Left hindlimb (tissue), 1 donor: Measurements from ENCODE around the gene NFIA.
A peak's percentile ranks its signal among the peaks of the same experiment; 100 is the strongest.

Experiments
- DNase-seq: peaks from one replicate; pipeline ENCODE4 v3.0.0-alpha.2; 2018

Gene NFIA

GRCh38 chr1:61160526-61160925, 78.2 kb downstream of the NFIA start:
- DNase-seq, result no peak

DNA sequence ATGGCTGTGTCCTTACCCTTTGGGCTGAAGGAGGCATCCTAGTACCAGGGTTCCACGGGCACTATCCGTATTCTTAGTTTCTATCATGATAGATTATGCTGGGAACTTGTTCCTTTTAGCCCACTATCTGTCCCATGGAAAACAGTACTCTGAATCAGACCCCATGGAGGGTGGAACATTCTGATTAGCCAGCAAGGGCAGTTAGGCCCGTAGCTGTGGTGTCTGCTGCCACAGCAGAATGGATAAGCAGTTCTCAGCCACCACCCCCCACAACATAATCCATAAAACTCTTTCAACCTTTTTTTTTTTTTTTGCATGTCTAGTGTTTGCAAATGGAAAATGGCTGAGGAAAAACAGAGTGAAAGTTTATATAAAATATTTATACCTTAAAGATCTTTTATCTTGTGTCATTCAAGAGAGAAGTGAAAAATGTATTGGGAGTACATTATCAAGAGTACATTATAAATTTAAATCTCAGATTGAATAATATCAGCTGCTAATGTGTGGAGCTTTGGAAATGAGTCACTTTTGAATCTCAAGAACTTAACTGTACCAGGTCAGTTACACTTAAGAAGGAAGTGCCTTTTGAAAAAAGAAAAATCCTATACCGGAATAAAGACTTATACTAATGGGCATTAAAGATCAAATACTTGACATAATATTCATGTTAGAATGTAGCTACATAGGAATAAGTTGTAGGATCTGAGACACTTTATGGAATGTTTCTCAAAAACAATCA, 80.3 kb downstream of the NFIA start:
- no peak for DNase-seq

- no peak for DNase-seq
Measured at GRCh38 chr1:61163355-61163754, 81.0 kb downstream of the NFIA start.

- no peak for DNase-seq
Measured at GRCh38 chr1:61165402-61165801, 83.0 kb downstream of the NFIA start.

GRCh38 chr1:61167309-61167708, 84.9 kb downstream of the NFIA start:
- DNase-seq, result no peak

- DNase-seq, result no peak
Measured at GRCh38 chr1:61169045-61169444, 86.7 kb downstream of the NFIA start.

GRCh38 chr1:61169634-61170033, 87.3 kb downstream of the NFIA start:
- no peak for DNase-seq

GRCh38 chr1:61170328-61171238, 88.2 kb downstream of the NFIA start:
- DNase-seq, result no peak

DNA sequence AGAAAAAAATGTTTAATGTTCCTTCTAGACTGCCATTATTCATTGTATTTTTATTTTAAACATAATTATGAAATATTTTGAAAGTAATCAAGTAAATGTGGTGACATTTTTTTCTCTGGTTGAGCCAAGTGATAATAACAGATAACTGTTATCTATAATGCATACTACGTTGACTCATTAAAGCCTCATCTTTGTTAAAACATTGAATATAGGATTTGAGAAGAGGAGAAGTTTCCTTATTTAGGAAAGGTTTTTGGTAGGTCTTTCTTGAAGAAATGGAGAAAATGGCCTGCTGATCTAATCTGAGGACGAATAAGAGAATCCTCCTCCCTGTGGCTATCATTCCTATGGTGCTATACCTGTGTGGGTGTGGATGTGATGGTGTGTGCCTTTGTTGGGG, 89.0 kb downstream of the NFIA start:
- no peak for DNase-seq

DNA sequence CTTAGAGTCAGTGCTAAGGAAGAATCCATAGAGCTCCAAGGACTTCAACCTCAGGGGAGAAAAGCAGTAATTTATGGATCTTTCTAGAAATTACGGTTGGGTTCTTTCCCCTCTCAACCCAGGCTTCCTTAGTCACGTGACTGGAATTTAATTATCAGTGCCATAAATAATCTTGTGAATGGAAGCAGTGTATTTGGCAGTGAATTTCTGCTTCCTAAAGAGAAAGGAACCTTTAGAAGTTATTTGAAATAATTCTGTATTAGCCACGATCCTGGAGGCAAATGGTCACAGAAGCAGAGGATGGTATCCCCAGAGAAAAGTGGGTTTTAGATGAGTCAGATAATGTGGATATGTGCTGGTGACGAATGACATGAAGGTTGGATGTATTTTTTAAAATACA, 89.6 kb downstream of the NFIA start:
- DNase-seq, result no peak

GRCh38 chr1:61173118-61173517, 90.8 kb downstream of the NFIA start:
- DNase-seq, result no peak

DNA sequence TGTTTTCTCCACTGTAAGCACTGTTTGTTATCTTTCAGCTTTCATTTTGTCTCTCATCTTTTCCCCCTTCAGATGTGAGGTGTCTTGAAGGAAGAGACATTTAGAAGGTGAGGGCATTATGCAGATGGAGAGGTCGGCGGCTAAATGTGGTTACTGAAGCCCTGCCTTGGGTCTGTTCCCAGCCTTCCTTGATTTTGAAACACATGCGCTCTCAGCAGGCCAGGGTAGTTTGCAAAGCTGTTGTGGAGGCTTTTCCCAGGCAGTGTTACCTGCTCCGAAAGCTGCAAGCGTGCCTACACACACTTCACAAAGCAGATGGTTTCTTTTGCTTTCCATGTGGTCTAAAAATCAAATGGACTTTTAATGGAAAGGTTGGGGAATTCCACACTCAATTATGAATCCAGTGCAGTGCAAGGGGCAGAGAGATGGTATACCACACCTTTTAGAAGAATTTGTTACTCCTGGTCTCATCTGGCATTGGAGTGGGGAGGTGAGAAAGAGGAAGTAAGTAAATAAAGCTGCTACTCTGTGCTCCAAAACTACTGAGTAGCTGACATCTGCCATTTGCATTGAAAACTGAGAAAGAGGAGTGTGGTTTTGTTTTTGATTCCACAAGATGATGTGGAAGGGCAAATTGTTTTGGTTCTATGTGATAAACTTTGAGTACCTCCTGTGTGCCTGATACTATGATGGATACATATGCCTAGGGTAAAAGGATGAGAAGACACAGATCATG, 91.9 kb downstream of the NFIA start:
- no peak for DNase-seq

DNA sequence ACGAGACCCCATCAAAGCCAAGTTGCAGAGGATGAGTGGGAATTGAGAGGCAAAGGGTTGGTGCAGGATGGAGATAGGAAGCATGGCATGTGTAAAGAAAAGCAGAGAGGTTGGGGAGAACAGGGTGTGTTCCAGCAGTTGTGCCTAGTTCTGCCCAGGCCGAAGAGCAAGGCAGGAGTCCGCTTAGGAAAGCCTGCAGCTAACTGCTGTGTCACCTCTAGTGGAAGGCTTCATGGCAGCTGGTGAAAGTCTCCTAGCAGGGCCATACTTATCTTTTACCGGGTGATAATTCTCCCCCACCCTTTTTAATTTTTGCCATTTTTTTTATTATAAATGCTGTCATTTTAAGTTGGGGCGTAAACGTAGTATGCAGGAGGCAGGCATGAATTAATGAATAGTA, 93.6 kb downstream of the NFIA start:
- no peak for DNase-seq

DNA sequence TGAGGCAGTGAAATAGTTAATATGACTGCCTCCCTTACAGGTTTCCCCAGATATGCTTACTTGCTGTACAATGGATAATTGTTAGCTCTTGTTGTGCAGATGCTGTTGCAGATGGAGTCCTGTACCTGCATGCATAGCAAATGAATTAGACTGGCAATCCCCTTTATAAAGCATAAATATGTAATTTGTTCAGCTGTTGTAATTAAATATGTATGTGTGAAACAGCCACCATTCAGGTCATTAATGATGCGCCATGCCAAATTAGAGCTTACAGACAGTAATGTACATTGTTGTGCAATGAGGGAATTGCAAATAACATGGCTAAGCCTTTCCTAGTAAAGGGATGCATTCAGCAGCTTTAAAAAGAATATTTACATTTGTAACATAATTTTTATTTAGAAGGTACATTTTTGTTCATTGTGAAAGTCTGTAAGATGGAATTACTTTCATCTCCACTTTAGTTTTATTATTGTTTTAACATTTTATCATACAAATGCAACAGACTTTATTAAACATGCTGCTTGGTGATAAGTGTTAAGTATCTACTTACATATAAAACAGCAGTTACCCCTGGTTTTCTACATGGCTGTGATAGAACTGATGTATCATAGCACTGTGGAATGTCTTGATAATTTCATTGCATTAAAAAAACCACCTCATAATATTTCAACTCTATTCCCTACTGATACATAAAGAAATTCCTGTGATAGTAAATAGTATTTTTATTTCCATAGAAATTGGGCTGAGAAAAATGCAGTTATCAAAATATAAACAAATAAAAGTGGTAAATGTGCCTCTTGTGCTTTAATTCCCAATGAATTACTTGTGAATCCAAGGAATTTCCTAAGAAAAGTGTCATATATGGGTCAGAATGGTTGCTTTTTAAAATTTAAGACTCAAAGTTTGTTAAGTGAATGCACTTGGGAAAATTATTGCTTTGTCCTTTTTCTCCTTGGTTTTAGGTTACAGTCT, 99.0 kb downstream of the NFIA start:
- DNase-seq, result no peak

- DNase-seq, result peak; percentile 42
Measured at GRCh38 chr1:61182049-61182448, 99.7 kb downstream of the NFIA start.

- DNase-seq, result no peak
Measured at GRCh38 chr1:61182480-61182879, 100.1 kb downstream of the NFIA start.

- peak; percentile 84 for DNase-seq
Measured at GRCh38 chr1:61183471-61184039, 101.2 kb downstream of the NFIA start.

- peak; percentile 96 for DNase-seq
Measured at GRCh38 chr1:61184040-61184713, 101.8 kb downstream of the NFIA start.

DNA sequence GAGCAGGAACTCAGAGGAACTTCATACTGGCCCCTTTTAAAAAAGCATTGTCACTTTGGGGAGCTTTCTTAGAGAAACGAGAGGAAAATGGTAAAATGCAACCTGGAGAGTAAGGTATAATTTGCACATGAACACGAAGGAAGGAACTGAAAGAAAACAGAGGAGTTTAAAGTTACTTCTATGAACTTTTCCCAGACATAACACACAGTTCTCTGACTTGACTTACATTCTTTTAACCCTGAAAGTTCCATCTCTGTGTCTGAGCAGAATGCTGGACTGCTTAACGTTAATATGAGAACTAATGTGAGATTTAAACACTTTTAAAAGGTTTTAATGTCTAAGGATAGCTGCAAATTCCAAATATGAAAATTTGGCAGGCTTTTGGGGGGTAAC, 102.3 kb downstream of the NFIA start:
- DNase-seq, result no peak

DNA sequence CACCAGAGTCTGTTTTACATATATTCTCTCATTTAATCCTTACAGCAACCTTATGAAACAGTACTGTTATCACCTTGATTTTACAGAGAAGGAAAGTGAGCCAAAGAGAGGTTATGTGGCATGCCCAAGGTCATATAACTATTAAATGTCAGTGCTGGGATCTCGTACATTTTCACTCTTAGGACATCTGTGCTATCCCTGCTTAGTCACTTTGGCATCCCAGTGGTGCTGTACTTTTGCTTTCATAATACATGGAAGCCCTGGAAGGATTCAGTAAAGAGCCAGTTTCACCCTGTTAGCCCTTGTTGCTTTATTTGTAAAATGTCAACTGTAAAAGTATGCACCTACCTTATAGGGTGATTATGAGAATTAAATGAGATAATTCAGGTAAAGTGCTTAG, 104.4 kb downstream of the NFIA start:
- DNase-seq, result no peak

DNA sequence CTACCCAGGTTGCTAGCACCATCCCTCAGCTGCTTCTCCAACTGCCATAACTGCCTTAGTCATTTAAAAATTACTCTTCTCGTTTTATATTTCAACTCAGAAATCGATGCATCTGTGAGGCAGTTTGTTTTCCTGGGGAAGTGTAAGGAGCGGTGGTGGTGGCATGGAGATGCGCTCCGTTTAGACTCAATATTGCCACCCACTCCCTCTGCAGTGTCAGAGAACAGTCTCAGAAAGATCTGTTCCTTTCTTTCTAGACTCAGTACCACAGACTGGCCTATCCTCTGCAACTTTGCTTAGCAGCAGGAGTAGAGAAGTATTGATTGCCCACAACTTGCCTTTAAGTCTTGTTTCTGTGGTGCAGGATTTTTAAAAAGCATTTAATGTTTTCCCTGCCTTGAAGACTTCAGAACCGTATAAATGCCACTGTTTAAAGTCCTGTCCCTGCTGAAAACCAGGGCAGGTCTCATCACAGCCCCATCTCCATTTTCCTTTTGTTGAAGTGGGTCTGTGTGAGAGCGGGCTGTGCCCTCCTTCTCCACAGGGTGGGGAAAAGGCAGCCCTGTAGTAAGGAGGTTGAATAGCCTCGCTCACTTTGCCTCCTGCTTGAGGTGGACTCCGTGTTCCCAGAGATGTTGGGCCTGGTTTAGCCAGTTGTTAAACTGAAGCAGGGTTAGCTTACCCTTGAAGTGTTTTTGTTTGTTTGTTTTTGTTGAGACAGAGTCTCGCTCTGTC, 105.2 kb downstream of the NFIA start:
- DNase-seq, result no peak
